Measurements from ENCODE around the gene ISLR2. TPM values are rescaled to one million over a fixed set of nuclear protein-coding genes. Genes with fewer than 3 reads are reported as not detected.

The ISLR2 gene
- total and polyA plus RNA-seq, 8 donors = 0.19 to 4.4 (median 0.30) TPM; not detected in 3

- Histone ChIP-seq H3K4me1 (no peaks in the 10 kb centered on the region), H3K4me3 (no peak overlapping the region), H3K27ac (no peak overlapping the region), H3K36me3 (no peaks in the 10 kb centered on the region), H3K9me3 (no peaks in the 10 kb centered on the region), H3K27me3 (peaks cover 0 to 78% (median 29%) of the 10 kb centered on the region in 3 donors)
- no peak for TF ChIP-seq POLR2AphosphoS5 (IDR thresholded peaks at IDR 0.05)
- no peak for TF ChIP-seq POLR2A (IDR thresholded peaks at IDR 0.05)
- TF ChIP-seq EP300 (IDR thresholded peaks at IDR 0.05) = no peak
- no peak for TF ChIP-seq CTCF (IDR thresholded peaks at IDR 0.05)
- intact Hi-C loops (cut with DNase I; ENCODE audit: low total_unique reads) = no loop called here
- 79 to 90% (median 83%) methylated on average over 2 to 6 of the region's 6 CpGs for WGBS, 5 donors
- no peak for DNase-seq
Measured at GRCh38 chr15:74121858-74122257, 8.5 kb upstream of the ISLR2 start.

GRCh38 chr15:74122403-74123130 lies 7.8 kb upstream of the ISLR2 start:
- Histone ChIP-seq H3K27ac (no peak overlapping the region), H3K27me3 (peaks cover 0 to 84% (median 36%) of the 10 kb centered on the region in 3 donors), H3K4me1 (peaks cover 3 to 5% (median 4%) of the 10 kb centered on the region in 4 donors), H3K4me3 (no peak overlapping the region), H3K9me3 (no peaks in the 10 kb centered on the region), H3K36me3 (no peaks in the 10 kb centered on the region)
- TF ChIP-seq EP300 (IDR thresholded peaks at IDR 0.05) (no peak), POLR2AphosphoS5 (IDR thresholded peaks at IDR 0.05) (no peak), POLR2A (IDR thresholded peaks at IDR 0.05) (no peak), CTCF (IDR thresholded peaks at IDR 0.05) (no peak)
- WGBS, 5 donors = 34 to 40% (median 39%) methylated on average over 4 to 5 of the region's 5 CpGs
- intact Hi-C loops (cut with DNase I; ENCODE audit: low total_unique reads) = no loop called here
- no peak for DNase-seq

GRCh38 chr15:74123131-74123429 lies 7.3 kb upstream of the ISLR2 start:
- no peak for TF ChIP-seq CTCF (IDR thresholded peaks at IDR 0.05)
- no peak for TF ChIP-seq POLR2A (IDR thresholded peaks at IDR 0.05)
- no peak for TF ChIP-seq EP300 (IDR thresholded peaks at IDR 0.05)
- no peak for TF ChIP-seq POLR2AphosphoS5 (IDR thresholded peaks at IDR 0.05)
- no peak overlapping the region for H3K27ac ChIP-seq
- no peak overlapping the region for H3K4me3 ChIP-seq
- H3K36me3 ChIP-seq = no peaks in the 10 kb centered on the region
- no peaks in the 10 kb centered on the region for H3K9me3 ChIP-seq
- intact Hi-C loops (cut with DNase I; ENCODE audit: low total_unique reads) = no loop called here
- 34 to 44% (median 36%) methylated on average over 4 of the region's 4 CpGs for WGBS, 5 donors
- no peak for DNase-seq
- peaks cover 8 to 10% (median 9%) of the 10 kb centered on the region in 4 donors for H3K4me1 ChIP-seq
- H3K27me3 ChIP-seq = peaks cover 0 to 86% (median 41%) of the 10 kb centered on the region in 3 donors

- H3K36me3 ChIP-seq = no peaks in the 10 kb centered on the region
- no peak for TF ChIP-seq POLR2A (IDR thresholded peaks at IDR 0.05)
- TF ChIP-seq CTCF (IDR thresholded peaks at IDR 0.05) = no peak
- DNase-seq = no peak
- no peaks in the 10 kb centered on the region for H3K9me3 ChIP-seq
- WGBS, 5 donors = 59 to 76% (median 68%) methylated on average over 4 of the region's 4 CpGs
- peaks cover 5 to 92% (median 47%) of the 10 kb centered on the region in 3 donors for H3K27me3 ChIP-seq
- no peak overlapping the region for H3K4me3 ChIP-seq
- H3K27ac ChIP-seq = no peak overlapping the region
- H3K4me1 ChIP-seq = peaks cover 14 to 16% (median 15%) of the 10 kb centered on the region in 4 donors
- intact Hi-C loops (cut with DNase I; ENCODE audit: low total_unique reads) = no loop called here
Measured at GRCh38 chr15:74123658-74124057, 6.7 kb upstream of the ISLR2 start.

All from stomach (tissue), 9 donors.